Spleen (tissue), 7 donors: ENCODE data around the gene GNG7.

ENCODE experiments used
- POLR2A ChIP-seq, 3 donors: fragments of 450-650 bp; IDR thresholded peaks; one replicate each; pipeline ENCODE4 v1.5.1; 2017; ENCODE audit warnings: antibody characterized with exemption in 3 of 3, mild to moderate bottlenecking in 1 of 3
- POLR2AphosphoS5 ChIP-seq, 3 donors: sonication (generic); formaldehyde crosslinking; IDR thresholded peaks; one replicate each; pipeline ENCODE4 v1.5.1; 2017; ENCODE audit warnings: antibody characterized with exemption in 3 of 3
- TF ChIP-seq, protein P1 (sequence below), 11 experiments: fragments of 200-600 bp in 7 of 11; fragments of 450-650 bp in 4 of 11; sonication (generic) in 4 of 11; IDR thresholded peaks in 8 of 11; conservative IDR thresholded peaks in 3 of 11; 1 replicate in 7 of 11; 2 replicates in 4 of 11; pipeline versions ENCODE4 v1.4.0 to v1.8.0; 2016 to 2021; ENCODE audit warnings: antibody characterized with exemption in 11 of 11, inconsistent platforms in 4 of 11, mild to moderate bottlenecking in 1 of 11
- donor health status: DM: no; HTN: no; CAD: no; lungs with moderate emphysema.
- donor health status: DM: no; HTN: no; CAD: no.
- donor health status: DM: no; HTN: no; CAD: no.

- TF ChIP-seq POLR2A (IDR thresholded peaks at IDR 0.05), result no peak
- TF ChIP-seq, protein P1, sequence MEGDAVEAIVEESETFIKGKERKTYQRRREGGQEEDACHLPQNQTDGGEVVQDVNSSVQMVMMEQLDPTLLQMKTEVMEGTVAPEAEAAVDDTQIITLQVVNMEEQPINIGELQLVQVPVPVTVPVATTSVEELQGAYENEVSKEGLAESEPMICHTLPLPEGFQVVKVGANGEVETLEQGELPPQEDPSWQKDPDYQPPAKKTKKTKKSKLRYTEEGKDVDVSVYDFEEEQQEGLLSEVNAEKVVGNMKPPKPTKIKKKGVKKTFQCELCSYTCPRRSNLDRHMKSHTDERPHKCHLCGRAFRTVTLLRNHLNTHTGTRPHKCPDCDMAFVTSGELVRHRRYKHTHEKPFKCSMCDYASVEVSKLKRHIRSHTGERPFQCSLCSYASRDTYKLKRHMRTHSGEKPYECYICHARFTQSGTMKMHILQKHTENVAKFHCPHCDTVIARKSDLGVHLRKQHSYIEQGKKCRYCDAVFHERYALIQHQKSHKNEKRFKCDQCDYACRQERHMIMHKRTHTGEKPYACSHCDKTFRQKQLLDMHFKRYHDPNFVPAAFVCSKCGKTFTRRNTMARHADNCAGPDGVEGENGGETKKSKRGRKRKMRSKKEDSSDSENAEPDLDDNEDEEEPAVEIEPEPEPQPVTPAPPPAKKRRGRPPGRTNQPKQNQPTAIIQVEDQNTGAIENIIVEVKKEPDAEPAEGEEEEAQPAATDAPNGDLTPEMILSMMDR (IDR thresholded peaks at IDR 0.05 in 8 of 11, conservative IDR thresholded peaks at IDR 0.05 in 3 of 11), result no peak
- no peak for TF ChIP-seq POLR2AphosphoS5 (IDR thresholded peaks at IDR 0.05)
These were observed 127.4 kb downstream of the GNG7 start for GRCh38 chr19:2574971-2575630.
